Measurements from ENCODE around the gene APCDD1L.

GRCh38 chr20:58475466-58475865 is 39.7 kb downstream of the APCDD1L start:
- TF ChIP-seq, protein P1, sequence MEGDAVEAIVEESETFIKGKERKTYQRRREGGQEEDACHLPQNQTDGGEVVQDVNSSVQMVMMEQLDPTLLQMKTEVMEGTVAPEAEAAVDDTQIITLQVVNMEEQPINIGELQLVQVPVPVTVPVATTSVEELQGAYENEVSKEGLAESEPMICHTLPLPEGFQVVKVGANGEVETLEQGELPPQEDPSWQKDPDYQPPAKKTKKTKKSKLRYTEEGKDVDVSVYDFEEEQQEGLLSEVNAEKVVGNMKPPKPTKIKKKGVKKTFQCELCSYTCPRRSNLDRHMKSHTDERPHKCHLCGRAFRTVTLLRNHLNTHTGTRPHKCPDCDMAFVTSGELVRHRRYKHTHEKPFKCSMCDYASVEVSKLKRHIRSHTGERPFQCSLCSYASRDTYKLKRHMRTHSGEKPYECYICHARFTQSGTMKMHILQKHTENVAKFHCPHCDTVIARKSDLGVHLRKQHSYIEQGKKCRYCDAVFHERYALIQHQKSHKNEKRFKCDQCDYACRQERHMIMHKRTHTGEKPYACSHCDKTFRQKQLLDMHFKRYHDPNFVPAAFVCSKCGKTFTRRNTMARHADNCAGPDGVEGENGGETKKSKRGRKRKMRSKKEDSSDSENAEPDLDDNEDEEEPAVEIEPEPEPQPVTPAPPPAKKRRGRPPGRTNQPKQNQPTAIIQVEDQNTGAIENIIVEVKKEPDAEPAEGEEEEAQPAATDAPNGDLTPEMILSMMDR (IDR thresholded peaks at IDR 0.05): no peak
- TF ChIP-seq POLR2A (IDR thresholded peaks at IDR 0.05; ENCODE audit: low read depth) (no peak), POLR2AphosphoS5 (IDR thresholded peaks at IDR 0.05) (no peak), EP300 (IDR thresholded peaks at IDR 0.05) (no peak)
